ENCODE data around the gene JAG2.

Gene JAG2

GRCh38 chr14:105168496-105168978 lies at the start of gene JAG2:
Gene JAG2 (minus strand): TSS chr14:105168776. CDS start chr14:105168420, 356 bp downstream.
- no peak for DNase-seq (ENCODE audit: low spot score)

DNA sequence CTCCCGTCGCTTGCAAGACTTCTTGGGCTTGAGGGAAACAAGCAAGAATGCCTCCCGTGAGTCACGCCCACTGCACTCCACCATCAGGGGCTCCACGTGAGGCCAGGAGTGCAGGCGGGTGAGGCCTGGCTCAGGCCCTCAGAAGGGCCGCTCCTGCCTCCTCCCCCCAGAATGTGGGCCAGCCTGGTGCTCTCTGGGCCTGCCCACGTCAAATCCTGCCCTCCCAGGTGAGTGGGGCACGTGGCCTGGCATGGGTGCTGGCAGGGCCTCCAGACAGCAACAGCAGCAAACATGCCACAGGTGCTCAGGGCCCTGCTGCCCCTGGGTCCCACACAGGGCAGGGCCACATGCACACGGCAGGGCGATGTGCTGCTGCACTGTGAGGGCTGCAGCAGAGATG lies 49.2 kb upstream of the JAG2 start:
- no peak for DNase-seq (ENCODE audit: low spot score)

- DNase-seq (ENCODE audit: low spot score), result no peak
Observed at GRCh38 chr14:105216490-105217247, 48.1 kb upstream of the JAG2 start.

GRCh38 chr14:105215602-105216001 lies 47.0 kb upstream of the JAG2 start:
- DNase-seq (ENCODE audit: low spot score), result no peak

GRCh38 chr14:105214324-105214915 lies 45.8 kb upstream of the JAG2 start:
- DNase-seq (ENCODE audit: low spot score), result no peak

- no peak for DNase-seq (ENCODE audit: low spot score)
Observed at GRCh38 chr14:105213361-105213760, 44.8 kb upstream of the JAG2 start.

- DNase-seq (ENCODE audit: low spot score), result no peak
Observed at GRCh38 chr14:105212541-105213300, 44.1 kb upstream of the JAG2 start.

- no peak for DNase-seq (ENCODE audit: low spot score)
Observed at GRCh38 chr14:105211758-105212089, 43.1 kb upstream of the JAG2 start.

DNA sequence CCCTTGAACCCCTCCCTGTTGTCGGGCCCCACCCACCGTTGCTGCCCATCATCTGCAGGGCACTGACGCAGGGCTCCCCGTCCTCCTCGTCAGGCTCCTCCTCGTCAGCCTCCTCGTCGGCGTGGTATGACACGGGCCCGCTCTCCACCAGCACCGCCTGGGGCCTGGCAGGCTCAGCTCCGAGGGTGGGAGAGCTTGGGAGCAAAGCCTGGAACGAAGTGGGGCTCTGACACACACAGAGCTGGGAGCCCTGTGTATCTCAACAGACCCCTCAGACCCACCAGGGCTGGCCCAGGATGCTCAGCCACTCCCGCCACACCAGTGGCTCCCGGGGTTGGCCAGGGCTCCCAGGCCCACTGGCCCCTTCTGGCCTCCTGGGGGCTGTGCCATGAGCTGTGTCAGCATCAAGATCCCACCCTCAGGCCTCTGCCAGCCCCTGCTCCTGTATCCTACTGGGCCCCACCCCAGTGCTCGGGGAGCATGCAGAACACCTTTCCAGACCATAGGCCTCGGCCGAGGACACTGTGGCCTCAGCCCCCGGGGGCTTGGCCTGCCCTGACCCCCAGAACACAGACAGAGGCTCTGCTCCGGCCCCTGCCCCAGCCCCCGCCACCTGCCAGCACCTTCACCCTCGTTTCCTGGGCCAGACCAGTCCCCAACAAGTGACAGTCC lies 42.6 kb upstream of the JAG2 start:
- no peak for DNase-seq (ENCODE audit: low spot score)

- DNase-seq (ENCODE audit: low spot score), result no peak
Observed at GRCh38 chr14:105210266-105211025, 41.9 kb upstream of the JAG2 start.

- DNase-seq (ENCODE audit: low spot score), result no peak
Observed at GRCh38 chr14:105209646-105210045, 41.1 kb upstream of the JAG2 start.

DNA sequence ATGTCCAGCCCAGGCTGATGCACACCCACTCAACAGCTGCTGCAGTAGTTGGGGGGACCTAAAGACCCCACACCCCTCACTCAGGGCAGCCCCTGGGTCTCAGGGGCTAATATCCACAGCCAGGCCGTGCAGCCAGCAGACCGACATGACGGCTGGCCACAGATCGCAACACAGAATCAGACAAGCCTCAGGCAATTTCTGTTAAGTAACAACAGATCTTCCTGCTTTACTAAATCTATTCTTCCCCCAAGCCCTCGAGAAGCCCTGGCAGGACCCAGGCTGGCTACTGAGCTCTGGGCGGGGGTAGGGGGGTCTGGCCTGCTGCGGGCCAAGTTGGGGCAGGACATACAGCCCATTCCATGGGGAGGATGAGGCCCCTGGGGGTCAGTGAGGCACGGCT lies 40.5 kb upstream of the JAG2 start:
- DNase-seq (ENCODE audit: low spot score), result no peak

- no peak for DNase-seq (ENCODE audit: low spot score)
Observed at GRCh38 chr14:105208738-105209075, 40.1 kb upstream of the JAG2 start.

DNA sequence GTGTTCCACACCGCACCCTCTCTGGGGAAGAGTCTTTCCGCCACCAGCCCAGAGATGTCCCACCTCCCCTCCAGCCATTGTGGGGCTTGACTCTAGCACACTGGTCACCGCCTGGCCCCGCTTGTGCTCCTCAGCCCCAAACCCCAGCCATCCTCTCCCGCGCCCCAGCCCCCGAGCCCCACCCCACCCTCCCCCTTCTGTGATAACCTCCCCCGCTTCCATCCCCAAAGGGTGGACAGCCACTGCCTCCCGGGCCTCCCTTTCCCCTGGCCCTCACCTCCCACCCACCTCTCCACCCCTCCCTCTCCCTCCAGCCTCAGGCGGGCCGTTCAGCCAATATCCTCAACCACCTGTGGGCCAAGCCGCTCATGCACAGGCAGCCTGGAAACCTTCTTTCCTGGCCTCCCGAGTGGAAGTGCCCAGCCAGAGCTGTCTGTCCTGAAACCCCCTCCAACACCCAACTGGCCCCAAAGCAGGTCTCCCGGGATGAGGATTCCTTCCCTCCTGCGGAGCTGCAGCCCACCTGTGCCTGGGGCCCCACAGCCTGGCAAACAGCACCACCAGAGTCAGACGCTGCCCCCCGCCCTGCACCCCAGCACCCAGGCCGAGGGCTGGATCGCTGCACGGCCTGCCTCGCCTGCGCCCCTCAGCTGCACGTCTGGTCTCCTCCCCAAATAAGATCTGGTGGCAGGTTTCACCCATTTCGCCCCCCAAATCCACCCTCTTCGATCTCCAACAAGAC lies 39.6 kb upstream of the JAG2 start:
- DNase-seq (ENCODE audit: low spot score), result no peak

DNA sequence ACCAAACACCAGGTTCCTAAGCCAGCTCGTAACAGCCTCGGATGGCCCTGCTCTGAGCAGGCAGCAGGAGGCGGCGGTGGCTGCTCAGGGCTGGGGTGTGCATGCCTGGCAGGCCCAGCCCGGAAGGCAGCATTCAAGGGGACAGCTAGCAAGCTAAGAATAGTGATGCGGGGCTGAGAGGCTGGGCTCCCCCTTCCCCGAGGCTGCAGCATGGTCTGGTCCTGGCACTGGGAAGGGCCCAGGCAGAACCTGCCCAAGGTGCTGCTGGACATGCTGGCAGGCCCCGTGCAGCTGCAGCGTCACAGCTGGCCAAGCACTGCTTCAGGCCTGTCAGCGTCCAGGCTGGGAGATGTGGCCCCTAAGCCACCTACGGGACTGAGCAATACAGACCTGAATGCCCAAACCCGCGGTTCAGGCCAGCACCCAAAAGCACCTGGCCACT lies 38.9 kb upstream of the JAG2 start:
- no peak for DNase-seq (ENCODE audit: low spot score)

- no peak for DNase-seq (ENCODE audit: low spot score)
Observed at GRCh38 chr14:105206873-105207272, 38.3 kb upstream of the JAG2 start.

DNA sequence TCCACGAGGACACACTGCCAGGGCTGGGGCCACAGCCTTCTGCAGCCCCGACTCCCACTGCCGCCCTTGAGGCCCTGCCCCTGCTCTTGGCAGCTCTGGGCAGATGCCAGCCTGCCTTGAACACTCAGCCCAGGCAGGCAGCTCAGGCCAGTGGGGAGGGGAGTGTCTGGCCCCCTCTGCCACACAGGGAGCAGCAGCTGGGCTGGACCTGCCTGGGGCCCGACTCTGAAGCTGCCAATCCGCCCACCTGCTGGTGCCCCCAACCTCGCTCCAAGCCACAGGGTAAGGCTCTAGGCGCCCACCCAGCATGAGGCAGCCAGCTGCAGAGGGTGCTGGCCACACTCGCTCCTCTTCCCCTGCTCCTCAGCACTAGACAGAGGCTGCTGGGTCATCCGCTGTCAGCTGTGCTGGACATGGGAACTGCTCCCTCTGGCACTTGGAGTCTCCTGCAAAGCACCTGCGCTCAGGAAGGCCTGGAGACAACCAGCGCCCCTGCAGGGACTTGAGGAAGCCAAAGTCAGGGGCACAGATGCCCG lies 37.2 kb upstream of the JAG2 start:
- no peak for DNase-seq (ENCODE audit: low spot score)

- DNase-seq (ENCODE audit: low spot score), result no peak
Observed at GRCh38 chr14:105204931-105205672, 36.5 kb upstream of the JAG2 start.

DNA sequence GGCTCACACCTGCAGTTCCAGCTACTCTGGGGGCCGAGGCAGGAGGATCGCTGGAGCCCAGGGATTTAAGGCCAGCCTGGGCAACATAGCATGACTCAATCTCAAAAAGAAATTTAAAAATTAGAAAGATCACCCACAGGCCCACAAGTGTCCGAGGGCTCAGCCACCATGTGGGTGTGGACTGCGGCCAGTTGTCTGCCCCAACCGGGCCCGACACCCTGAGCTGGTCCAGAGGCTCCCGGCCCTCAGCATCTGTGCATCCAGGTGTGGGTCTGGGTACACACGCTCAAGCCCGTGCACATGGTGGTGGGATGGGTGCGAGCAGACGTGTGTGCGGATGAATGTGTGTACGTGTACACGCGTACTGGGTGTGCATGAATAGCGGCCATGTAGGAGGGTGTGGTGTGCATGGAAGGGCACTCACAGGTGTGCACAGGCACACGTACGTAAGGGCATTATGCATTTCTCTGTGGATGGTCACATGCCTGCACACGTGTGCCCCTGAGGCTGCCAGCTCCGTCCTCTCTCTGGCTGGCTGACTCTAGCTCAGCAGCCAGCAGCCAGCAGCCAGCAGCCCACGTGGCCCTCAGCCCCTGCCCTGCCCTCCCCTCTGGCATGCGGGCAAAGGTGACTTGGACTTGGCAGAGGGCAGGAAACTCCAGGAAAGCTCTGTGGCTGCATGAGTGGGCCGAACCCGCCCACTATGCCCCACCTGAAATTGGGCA lies 35.8 kb upstream of the JAG2 start:
- DNase-seq (ENCODE audit: low spot score), result peak; percentile 70

All from globus pallidus (tissue), 1 donor.